Type B pancreatic cell (in vitro differentiated cells): ENCODE results near the gene ST7. TPM values are rescaled to one million over a fixed set of nuclear protein-coding genes. Genes with fewer than 3 reads are reported as not detected.

Experiments used
- DNase-seq: peaks from one replicate; pipeline ENCODE4 v3.0.0; 2021; ENCODE audit warnings: mixed read lengths; ENCODE audit not compliant: unreplicated experiment; ENCODE audit errors: extremely low spot score
- H3K27ac Mint-ChIP-seq: 2 replicates; pipeline ENCODE4 v1.8.0; 2021; ENCODE audit warnings: mild to moderate bottlenecking, mixed read lengths
- H3K27me3 Mint-ChIP-seq: 2 replicates; pipeline ENCODE4 v1.8.0; 2021; ENCODE audit warnings: mixed read lengths
- H3K36me3 Mint-ChIP-seq: 2 replicates; pipeline ENCODE4 v1.8.0; 2021; ENCODE audit warnings: mixed read lengths
- H3K4me1 Mint-ChIP-seq: one replicate; pipeline ENCODE4 v1.8.0; 2021; ENCODE audit warnings: mixed read lengths; ENCODE audit not compliant: unreplicated experiment
- H3K4me3 Mint-ChIP-seq: 2 replicates; pipeline ENCODE4 v1.8.0; 2021; ENCODE audit warnings: mild to moderate bottlenecking, mixed read lengths
- H3K9me3 Mint-ChIP-seq: 2 replicates; pipeline ENCODE4 v1.8.0; 2021; ENCODE audit warnings: mixed read lengths
- CTCF ChIP-seq: fragments of 200-600 bp; sonication (generic); conservative IDR thresholded peaks from 2 replicates; pipeline ENCODE4 v1.5.0; 2021; ENCODE audit warnings: antibody characterized with exemption, mild to moderate bottlenecking
- total RNA-seq: library from RNA; stranded (reverse); gene quantifications from 2 replicates; pipeline ENCODE4 v1.2.1, GENCODE V29; 2021; ENCODE audit warnings: low replicate concordance

ST7 gene
- total RNA-seq, 1 donor from 2014 or later: 25.0 TPM

- no peak overlapping the region for H3K27ac Mint-ChIP-seq
- peaks cover 9% of the 10 kb centered on the region for H3K4me1 Mint-ChIP-seq
- TF ChIP-seq CTCF: no peak
- no peak for DNase-seq
- peaks cover 4% of the 10 kb centered on the region for H3K36me3 Mint-ChIP-seq
- no peak overlapping the region for H3K4me3 Mint-ChIP-seq
- H3K27me3 Mint-ChIP-seq: no peaks in the 10 kb centered on the region
- no peaks in the 10 kb centered on the region for H3K9me3 Mint-ChIP-seq
Observed at GRCh38 chr7:116998567-116999175, 45.4 kb downstream of the ST7 start.

- no peaks in the 10 kb centered on the region for H3K27me3 Mint-ChIP-seq
- H3K4me3 Mint-ChIP-seq: no peak overlapping the region
- TF ChIP-seq CTCF: no peak
- peaks cover 9% of the 10 kb centered on the region for H3K4me1 Mint-ChIP-seq
- DNase-seq: no peak
- no peak overlapping the region for H3K27ac Mint-ChIP-seq
- peaks cover 4% of the 10 kb centered on the region for H3K36me3 Mint-ChIP-seq
- no peaks in the 10 kb centered on the region for H3K9me3 Mint-ChIP-seq
Observed at GRCh38 chr7:116999311-116999710, 46.0 kb downstream of the ST7 start.

- no peak for TF ChIP-seq CTCF
- Mint-ChIP-seq H3K4me3 (no peak overlapping the region), H3K9me3 (no peaks in the 10 kb centered on the region), H3K27ac (no peak overlapping the region), H3K4me1 (peaks cover 9% of the 10 kb centered on the region), H3K36me3 (peaks cover 4% of the 10 kb centered on the region), H3K27me3 (no peaks in the 10 kb centered on the region)
- no peak for DNase-seq
Observed at GRCh38 chr7:117001283-117001682, 48.0 kb downstream of the ST7 start.

- Mint-ChIP-seq H3K27ac (no peak overlapping the region), H3K36me3 (peaks cover 4% of the 10 kb centered on the region), H3K4me1 (peaks cover 9% of the 10 kb centered on the region), H3K4me3 (no peak overlapping the region), H3K27me3 (no peaks in the 10 kb centered on the region), H3K9me3 (no peaks in the 10 kb centered on the region)
- no peak for TF ChIP-seq CTCF
- no peak for DNase-seq
Observed at GRCh38 chr7:117004899-117005298, 51.6 kb downstream of the ST7 start.

- no peak for TF ChIP-seq CTCF
- Mint-ChIP-seq H3K27ac (no peak overlapping the region), H3K27me3 (no peaks in the 10 kb centered on the region), H3K9me3 (no peaks in the 10 kb centered on the region), H3K36me3 (peaks cover 4% of the 10 kb centered on the region), H3K4me3 (no peak overlapping the region), H3K4me1 (peaks cover 9% of the 10 kb centered on the region)
- no peak for DNase-seq
Observed at GRCh38 chr7:117005449-117005848, 52.1 kb downstream of the ST7 start.
